Skeletal muscle cell (primary cell): ENCODE data around the gene LIPM.

Experiments
- DNase-seq: peaks from one replicate; pipeline ENCODE4 v3.0.0-alpha.2; 2010; ENCODE audit warnings: low read depth
- H3K4me3 ChIP-seq: 2 replicates; pipeline ENCODE4 v1.5.1; 2011; ENCODE audit warnings: low read depth, mild to moderate bottlenecking, control low read depth, low read length, moderate library complexity

Gene LIPM

DNA sequence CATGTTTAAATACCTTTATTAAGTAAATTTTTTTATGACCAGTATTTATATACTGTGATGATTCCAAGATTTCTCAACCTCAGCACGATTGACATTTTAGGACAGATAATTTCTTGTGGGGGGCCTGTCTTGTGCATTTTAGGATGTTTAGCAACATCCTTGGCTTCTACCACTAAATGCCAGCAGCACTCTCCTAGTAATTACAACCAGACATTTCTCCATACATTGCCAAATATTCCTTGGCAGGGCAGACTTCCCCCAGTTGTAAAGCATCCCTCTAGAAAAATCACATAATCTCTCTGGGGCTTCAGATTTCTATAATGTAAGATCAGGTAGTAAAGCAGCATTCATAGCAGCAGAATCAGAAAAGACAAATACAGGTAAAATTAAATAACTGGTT is 7.8 kb upstream of the LIPM start:
- peak; percentile 39 for DNase-seq
- H3K4me3 ChIP-seq: no peak overlapping the region

- H3K4me3 ChIP-seq: no peak overlapping the region
- DNase-seq: peak; percentile 44
Observed at GRCh38 chr10:88800152-88801125, 2.1 kb upstream of the LIPM start.

GRCh38 chr10:88803641-88804040 is 1.1 kb downstream of the LIPM start:
- no peak overlapping the region for H3K4me3 ChIP-seq
- DNase-seq: no peak

- no peak for DNase-seq
- H3K4me3 ChIP-seq: no peak overlapping the region
Observed at GRCh38 chr10:88804083-88804812, 1.7 kb downstream of the LIPM start.

DNA sequence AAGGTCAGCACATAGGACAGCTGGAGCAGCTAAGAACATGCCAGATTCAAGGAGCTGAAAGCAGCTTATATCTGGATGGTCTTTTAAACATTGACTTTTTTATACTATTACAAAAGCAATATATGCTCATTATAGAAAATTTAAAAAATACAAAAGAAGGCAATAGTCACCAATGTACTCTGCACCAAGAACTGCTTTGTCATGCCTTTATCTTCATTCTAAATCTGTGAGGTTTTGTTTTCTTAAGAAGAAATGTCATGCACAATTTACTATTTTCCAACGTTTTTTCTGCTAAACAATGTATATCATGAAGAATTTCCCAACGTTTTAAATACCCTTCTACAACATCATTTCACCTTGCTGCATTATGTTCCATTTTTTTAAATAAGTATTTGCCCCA is 2.8 kb downstream of the LIPM start:
- no peak overlapping the region for H3K4me3 ChIP-seq

GRCh38 chr10:88805924-88806323 is 3.4 kb downstream of the LIPM start:
- H3K4me3 ChIP-seq: no peak overlapping the region
- DNase-seq: no peak

More for the DNA sequence above, 2.8 kb downstream of the LIPM start:
- no peak for DNase-seq

DNA sequence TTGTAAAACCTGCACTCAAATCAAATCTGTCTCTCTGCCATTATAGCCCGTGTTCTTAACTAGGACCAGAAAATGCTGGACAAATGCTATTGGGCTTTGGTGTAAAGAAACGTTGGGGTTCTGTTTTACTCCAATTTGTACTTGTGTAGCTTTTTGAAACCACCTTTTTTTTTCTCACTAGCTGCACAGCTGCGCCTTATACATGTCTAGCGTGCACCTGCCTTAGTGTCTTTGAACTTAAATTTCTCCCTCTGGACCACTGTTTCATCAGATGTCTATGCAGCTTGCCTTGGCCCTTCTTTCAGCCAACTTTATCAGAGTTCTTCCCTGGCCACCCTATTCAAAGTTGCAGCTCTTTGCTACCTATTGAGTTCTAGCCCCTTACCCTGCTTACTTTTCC is 7.1 kb downstream of the LIPM start:
- DNase-seq: no peak
- no peak overlapping the region for H3K4me3 ChIP-seq

DNA sequence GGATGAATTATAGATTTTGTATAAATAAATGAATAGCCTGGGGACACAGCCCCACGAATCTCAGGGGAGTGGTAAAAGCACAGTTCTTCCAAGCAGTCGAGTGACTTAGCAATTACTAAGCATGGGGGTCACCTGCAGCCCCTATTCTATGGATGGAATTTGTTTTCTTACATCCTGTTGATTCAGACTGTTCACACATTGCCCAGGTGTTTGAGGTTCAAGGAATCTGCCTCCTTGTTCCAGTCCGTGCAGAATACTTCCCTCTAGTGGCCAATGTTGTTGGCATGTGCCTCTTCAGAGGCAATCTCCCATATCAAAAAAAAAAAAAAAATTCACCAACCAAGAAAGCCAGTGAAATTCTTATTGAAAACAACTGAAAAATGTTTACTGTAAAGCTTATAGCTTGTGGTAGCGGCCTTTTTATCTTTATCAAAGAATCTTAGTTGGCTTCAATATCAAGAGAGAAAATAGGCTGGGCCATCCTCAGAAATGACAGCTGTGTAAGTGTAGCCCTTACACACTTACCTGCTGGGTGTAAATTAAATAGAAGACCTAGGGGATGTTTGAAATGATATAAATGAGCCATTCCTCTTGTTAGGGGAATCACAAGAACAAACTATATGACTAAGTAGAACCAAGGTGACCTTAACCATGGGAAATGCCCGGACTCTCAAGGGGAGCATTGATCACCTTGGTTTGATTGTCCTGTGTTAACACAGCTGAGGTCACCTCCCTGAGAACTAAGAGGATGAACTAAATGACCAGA is 7.8 kb downstream of the LIPM start:
- H3K4me3 ChIP-seq: no peak overlapping the region
- DNase-seq: no peak

- no peak for DNase-seq
- no peak overlapping the region for H3K4me3 ChIP-seq
Observed at GRCh38 chr10:88813200-88813599, 10.7 kb downstream of the LIPM start.

DNA sequence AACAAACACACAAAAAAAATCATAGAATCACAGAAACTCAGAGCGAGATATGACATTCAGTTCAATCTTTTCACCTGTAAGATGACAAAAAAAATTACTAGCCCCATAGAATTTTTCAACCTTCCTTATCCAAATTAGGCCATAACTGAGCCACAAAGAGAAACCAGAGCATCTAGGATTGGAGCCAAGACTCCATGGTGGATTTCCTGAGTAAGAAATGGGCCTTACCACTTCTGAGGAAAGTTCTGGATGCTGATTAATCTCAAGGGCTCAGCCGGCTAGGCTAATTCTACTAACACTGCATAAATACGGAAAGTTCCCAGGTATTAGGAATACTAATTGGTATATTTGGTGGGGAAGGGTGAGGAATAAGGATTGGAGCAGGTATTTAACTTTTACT is 16.8 kb downstream of the LIPM start:
- no peak overlapping the region for H3K4me3 ChIP-seq
- no peak for DNase-seq

DNA sequence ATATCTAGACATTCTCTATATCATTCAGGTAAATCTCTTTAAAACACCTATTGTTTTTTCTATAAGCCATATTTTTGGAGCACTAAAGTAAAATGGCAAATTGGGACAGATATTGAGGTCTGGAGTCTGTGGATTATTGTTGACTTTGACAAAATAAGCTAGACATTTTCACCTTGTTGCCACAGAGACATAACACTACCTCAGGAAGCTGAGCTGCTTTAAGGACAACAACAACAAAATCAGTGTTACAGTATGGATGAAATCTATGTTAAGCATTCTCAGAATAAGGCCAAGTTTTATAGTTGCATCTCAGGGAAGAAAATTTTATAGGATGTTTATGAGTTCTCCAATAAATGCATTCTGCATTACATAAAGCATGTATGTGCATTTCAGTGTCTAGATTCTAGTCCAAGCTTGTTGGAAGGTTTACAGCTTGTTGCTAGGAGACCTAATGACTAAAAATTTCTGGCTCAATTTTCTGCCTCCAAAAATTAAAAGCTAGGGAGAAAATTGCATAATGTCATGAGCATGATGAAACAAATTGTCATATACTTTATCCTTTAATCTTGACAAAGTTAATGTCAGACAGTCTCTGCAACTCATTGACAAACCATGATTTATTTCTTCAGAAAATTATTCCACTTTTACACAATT is 18.3 kb downstream of the LIPM start:
- DNase-seq: peak; percentile 41

GRCh38 chr10:88826388-88826787 is 23.9 kb downstream of the LIPM start:
- no peak overlapping the region for H3K4me3 ChIP-seq
- no peak for DNase-seq

More for the DNA sequence above, 18.3 kb downstream of the LIPM start:
- H3K4me3 ChIP-seq: no peak overlapping the region

DNA sequence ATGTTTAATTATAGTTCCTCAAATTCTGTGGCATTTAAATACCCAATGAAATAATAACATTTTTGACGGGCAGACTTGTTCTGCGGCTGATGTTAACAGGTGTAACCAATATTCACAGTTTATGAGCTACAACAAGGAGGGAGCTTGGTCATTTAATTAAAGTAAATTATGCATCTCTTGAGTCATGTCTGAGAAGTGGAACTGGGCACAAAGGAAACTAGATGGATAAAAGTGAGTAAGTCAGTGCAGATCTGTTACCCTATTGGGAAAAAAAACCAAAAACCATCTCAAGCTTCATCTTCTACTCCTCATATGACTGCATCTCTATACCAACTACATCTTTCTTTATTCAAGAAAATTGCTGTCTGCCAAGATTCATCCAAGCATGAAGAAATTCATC is 25.1 kb downstream of the LIPM start:
- no peak for DNase-seq
- H3K4me3 ChIP-seq: no peak overlapping the region

GRCh38 chr10:88828310-88828709 is 25.8 kb downstream of the LIPM start:
- no peak for DNase-seq
- no peak overlapping the region for H3K4me3 ChIP-seq

DNA sequence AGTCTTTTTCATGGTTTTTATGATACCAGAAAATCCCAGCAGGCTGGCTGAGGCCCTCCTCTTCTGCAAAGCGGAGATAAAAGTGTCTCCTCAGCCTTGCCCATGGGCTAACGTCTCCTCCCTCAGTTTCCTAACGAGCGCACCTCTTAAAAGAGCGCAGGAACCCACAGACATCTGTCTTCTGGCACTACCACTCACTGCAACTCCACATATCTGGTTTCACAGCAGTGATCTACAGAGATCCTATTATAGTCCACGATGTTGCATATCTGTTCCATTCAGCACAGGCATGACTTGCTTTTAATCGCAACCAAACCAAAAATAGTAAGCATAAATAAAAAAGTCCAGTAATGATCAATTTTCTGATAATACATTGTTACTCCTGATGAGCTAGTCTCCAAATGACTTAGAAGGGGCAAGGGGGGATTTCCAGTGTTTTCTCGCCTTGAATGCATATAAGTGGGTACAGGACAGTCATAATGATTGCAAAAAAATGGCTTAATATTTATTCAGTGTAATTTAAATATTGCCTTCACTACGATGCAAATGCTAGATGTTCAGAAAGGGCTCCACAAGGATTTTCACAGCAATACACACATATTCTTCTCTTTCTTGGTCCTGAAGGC is 28.2 kb downstream of the LIPM start:
- no peak for DNase-seq
- no peak overlapping the region for H3K4me3 ChIP-seq

DNA sequence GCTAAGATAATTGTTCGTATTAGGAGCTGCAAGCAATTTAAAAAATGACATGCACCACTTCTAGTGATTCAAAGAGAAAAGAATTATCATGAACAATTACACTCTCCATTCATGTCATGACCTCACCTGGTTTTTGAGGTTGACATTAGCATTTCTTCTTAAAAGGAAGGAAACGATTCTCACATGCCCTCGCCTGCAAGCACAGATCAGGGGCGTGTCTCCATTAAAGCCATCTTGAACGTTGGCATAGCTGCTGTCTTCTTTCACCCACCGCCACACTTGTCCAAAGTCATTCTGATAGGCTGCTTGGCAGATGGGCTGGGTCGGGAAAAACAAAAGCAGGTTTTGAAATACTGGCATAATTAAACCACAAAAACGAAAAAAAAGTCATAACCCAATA is 29.2 kb downstream of the LIPM start:
- no peak overlapping the region for H3K4me3 ChIP-seq
- no peak for DNase-seq

- DNase-seq: no peak
- H3K4me3 ChIP-seq: no peak overlapping the region
Observed at GRCh38 chr10:88832376-88832775, 29.8 kb downstream of the LIPM start.

GRCh38 chr10:88833156-88833555 is 30.6 kb downstream of the LIPM start:
- DNase-seq: no peak
- no peak overlapping the region for H3K4me3 ChIP-seq

- no peak overlapping the region for H3K4me3 ChIP-seq
- no peak for DNase-seq
Observed at GRCh38 chr10:88833723-88834122, 31.2 kb downstream of the LIPM start.
